Measurements from ENCODE around the gene YPEL3.

The YPEL3 gene

DNA sequence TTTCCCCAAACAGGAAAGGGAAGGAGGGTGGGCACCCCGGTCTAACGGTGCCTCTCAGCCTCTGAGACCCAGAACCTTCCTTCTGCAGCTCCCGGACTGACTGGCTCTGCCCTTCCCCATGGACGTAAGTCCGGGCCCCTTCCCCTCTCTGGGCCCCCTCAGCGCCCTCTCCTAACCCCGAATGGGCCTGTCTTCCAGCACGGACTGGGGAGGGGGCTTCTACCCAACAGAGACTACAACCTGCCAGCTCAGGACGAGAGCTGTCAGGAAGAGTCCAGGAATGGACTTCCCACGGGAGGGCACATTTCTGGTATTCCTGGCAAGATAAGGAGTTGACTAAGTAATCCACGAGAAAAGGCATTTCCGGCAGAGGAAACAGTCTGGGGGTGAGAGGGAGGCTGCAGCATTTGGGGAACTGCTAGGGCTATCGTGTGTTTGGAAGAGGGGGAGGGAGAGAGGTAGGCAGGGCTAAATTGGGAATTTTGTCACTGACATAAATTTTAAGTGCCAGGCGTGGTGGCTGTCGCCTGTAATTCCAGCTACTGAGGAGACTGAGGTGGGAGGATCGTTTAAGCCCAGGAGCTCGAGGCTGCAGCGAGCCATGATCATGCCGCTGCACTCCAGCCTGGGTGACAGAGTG is 42.5 kb downstream of the YPEL3 start:
- no peak for DNase-seq (ENCODE audit: low read depth)
- TF ChIP-seq, protein P1, sequence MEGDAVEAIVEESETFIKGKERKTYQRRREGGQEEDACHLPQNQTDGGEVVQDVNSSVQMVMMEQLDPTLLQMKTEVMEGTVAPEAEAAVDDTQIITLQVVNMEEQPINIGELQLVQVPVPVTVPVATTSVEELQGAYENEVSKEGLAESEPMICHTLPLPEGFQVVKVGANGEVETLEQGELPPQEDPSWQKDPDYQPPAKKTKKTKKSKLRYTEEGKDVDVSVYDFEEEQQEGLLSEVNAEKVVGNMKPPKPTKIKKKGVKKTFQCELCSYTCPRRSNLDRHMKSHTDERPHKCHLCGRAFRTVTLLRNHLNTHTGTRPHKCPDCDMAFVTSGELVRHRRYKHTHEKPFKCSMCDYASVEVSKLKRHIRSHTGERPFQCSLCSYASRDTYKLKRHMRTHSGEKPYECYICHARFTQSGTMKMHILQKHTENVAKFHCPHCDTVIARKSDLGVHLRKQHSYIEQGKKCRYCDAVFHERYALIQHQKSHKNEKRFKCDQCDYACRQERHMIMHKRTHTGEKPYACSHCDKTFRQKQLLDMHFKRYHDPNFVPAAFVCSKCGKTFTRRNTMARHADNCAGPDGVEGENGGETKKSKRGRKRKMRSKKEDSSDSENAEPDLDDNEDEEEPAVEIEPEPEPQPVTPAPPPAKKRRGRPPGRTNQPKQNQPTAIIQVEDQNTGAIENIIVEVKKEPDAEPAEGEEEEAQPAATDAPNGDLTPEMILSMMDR (conservative IDR thresholded peaks at IDR 0.05; ENCODE audit: low read depth, low read length): no peak
- H3K4me3 ChIP-seq (ENCODE audit: low read length): peak overlapping the region; percentile 66

GRCh38 chr16:30052671-30053372 is 43.2 kb downstream of the YPEL3 start:
- H3K4me3 ChIP-seq (ENCODE audit: low read length): peak overlapping the region; percentile 66
- TF ChIP-seq, protein P1 (conservative IDR thresholded peaks at IDR 0.05; ENCODE audit: low read depth, low read length): no peak
- DNase-seq (ENCODE audit: low read depth): no peak

- TF ChIP-seq, protein P1 (conservative IDR thresholded peaks at IDR 0.05; ENCODE audit: low read depth, low read length): no peak
- no peak overlapping the region for H3K4me3 ChIP-seq (ENCODE audit: low read length)
- no peak for DNase-seq (ENCODE audit: low read depth)
Measured at GRCh38 chr16:30051518-30051917, 44.5 kb downstream of the YPEL3 start.

DNA sequence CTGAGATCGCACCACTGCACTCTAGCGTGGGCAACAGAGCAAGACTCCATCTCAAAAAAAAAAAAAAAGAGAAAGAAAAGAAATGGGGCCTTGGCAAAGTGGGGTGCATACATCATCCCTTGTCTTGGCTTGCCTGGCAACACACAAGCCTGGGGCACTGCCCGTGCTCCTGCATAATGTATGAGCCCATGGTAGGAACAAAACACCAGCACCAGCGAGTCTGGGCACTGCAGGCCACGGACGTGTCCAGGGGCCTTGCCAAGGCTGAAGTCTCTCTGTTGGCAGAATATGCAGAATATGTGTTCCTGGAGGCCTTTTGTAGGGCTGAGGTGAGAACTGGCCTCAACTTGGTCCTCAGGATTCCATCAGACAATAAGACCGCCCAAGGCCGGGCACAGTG is 46.1 kb downstream of the YPEL3 start:
- no peak for DNase-seq (ENCODE audit: low read depth)
- TF ChIP-seq, protein P1 (conservative IDR thresholded peaks at IDR 0.05; ENCODE audit: low read depth, low read length): no peak
- no peak overlapping the region for H3K4me3 ChIP-seq (ENCODE audit: low read length)

DNA sequence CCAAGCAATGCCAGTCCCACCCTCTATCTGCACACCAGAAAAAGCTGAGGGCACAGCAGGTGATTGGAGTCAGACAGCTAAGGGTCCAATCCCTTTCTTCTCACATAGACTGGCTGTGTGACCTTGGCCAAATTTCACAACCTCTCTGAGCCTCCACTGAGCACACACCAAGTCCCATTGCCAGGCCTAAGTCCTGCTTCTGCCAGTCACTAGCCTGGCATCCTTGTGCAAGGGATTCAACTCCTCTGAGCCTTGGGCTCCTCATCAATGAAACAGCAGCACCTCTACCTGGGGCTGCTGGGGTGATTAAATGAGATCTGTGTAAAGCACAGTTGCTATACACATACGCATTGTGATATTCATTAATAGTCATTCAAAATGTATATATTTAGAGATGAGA is 49.4 kb downstream of the YPEL3 start:
- TF ChIP-seq, protein P1 (conservative IDR thresholded peaks at IDR 0.05; ENCODE audit: low read depth, low read length): no peak
- no peak overlapping the region for H3K4me3 ChIP-seq (ENCODE audit: low read length)
- DNase-seq (ENCODE audit: low read depth): no peak

DNA sequence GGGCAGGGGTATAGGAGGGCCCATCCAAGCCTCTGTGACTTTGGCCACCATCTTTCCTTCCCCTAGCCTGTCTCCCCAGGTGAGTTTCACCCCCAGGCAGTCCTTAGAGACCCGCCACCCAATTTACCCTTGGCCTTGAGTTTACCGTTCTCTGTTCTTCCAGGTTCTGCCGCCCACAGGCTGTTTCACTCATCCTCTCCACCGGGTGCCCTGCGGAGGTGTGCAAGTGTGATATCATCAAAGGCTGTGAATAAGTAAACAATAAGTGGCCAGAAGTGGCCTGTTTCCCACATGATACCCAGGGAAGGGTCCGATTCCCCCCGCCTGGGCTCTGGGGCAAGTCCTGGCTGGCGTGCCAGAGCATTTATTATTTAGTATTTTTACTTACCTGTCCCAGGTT is 49.8 kb downstream of the YPEL3 start:
- no peak for DNase-seq (ENCODE audit: low read depth)
- TF ChIP-seq, protein P1 (conservative IDR thresholded peaks at IDR 0.05; ENCODE audit: low read depth, low read length): no peak
- no peak overlapping the region for H3K4me3 ChIP-seq (ENCODE audit: low read length)

Measured in retinal pigment epithelial cell (primary cell).